Fibroblast of the aortic adventitia (primary cell): ENCODE results near the gene UAP1. TPM values are rescaled to one million over a fixed set of nuclear protein-coding genes. Genes with fewer than 3 reads are reported as not detected.

Experiments
- DNase-seq: peaks from one replicate; pipeline ENCODE4 v3.0.0-alpha.2; 2010; ENCODE audit warnings: low read depth
- H3K4me3 ChIP-seq: 2 replicates; pipeline ENCODE4 v1.5.1; 2011; ENCODE audit warnings: low read depth, mild to moderate bottlenecking, control low read depth, low read length, moderate library complexity
- small RNA-seq: library from RNA; depleted of rRNA; stranded (forward); fragments of <200 nt; gene quantifications from one replicate; pipeline ENCODE3, GENCODE V24; 2012
- total RNA-seq: library from RNA; depleted of rRNA; stranded (reverse); fragments of >200 nt; gene quantifications from 2 replicates; pipeline ENCODE4 v1.2.3, GENCODE V29; 2012; ENCODE audit warnings: low replicate concordance
- TF ChIP-seq, protein P1 (sequence below): IDR thresholded peaks from 2 replicates; pipeline ENCODE4 v1.5.1; 2011; ENCODE audit warnings: mild to moderate bottlenecking, low read length, control low read depth, inconsistent platforms; ENCODE audit not compliant: insufficient read depth

UAP1 gene
- total RNA-seq, 1 donor, result 112 TPM

DNA sequence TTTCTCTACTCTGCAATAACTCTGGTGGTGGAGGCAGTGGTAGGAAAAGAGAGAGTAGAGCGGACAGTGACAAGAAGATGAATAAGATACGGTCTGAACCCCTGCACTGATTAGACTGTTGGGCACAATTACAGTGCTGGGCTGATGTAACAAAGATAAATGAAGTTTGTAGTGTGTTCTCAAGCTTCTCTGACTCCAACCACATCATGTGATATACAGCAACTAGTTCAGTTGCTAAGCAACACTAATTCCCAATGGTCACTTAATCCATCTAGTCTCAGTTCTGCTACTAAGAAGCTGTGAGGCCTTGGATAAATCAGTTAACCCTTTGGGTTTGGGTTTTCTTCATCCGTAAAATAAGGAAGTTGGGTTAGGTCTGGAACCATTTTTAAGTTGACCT is 88.1 kb downstream of the UAP1 start:
- TF ChIP-seq, protein P1, sequence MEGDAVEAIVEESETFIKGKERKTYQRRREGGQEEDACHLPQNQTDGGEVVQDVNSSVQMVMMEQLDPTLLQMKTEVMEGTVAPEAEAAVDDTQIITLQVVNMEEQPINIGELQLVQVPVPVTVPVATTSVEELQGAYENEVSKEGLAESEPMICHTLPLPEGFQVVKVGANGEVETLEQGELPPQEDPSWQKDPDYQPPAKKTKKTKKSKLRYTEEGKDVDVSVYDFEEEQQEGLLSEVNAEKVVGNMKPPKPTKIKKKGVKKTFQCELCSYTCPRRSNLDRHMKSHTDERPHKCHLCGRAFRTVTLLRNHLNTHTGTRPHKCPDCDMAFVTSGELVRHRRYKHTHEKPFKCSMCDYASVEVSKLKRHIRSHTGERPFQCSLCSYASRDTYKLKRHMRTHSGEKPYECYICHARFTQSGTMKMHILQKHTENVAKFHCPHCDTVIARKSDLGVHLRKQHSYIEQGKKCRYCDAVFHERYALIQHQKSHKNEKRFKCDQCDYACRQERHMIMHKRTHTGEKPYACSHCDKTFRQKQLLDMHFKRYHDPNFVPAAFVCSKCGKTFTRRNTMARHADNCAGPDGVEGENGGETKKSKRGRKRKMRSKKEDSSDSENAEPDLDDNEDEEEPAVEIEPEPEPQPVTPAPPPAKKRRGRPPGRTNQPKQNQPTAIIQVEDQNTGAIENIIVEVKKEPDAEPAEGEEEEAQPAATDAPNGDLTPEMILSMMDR, result no peak
- no peak overlapping the region for H3K4me3 ChIP-seq
- peak; percentile 43 for DNase-seq

Small RNAs within 50 kb of the gene (small RNA-seq; reads per million reads assigned to genes)
- not detected for gene UQCRBP2

Other genes with a start within 250 kb of the UAP1 start
- not detected in 2 replicates for gene SPATA46, start 184.9 kb upstream of the UAP1 start, total RNA-seq
- 0.09 TPM in 1 of 2 replicates, not detected in the other for gene C1orf226, start 180.0 kb upstream of the UAP1 start, total RNA-seq
- gene SH2D1B, start 149.6 kb upstream of the UAP1 start, total RNA-seq, result under 0.01 TPM in 1 of 2 replicates, not detected in the other
- 46.7 and 74.3 TPM in 2 replicates for gene UHMK1, start 63.9 kb upstream of the UAP1 start, total RNA-seq
- 356 and 379 TPM in 2 replicates for gene DDR2, start 70.7 kb downstream of the UAP1 start, total RNA-seq
- 8.4 TPM in 2 replicates for gene HSD17B7, start 229.0 kb downstream of the UAP1 start, total RNA-seq